ENCODE results near the gene WDR5. TPM values are rescaled to one million over a fixed set of nuclear protein-coding genes. Genes with fewer than 3 reads are reported as not detected.
A peak's percentile ranks its signal among the peaks of the same experiment; 100 is the strongest.

Gene WDR5
- total and polyA plus RNA-seq, 9 of the 15 experiments (the other 6 are each of a cell fraction or from before 2014, with no cell fraction given), result 3.0 to 56.8 (median 38.6) TPM

- TF ChIP-seq, protein P1, sequence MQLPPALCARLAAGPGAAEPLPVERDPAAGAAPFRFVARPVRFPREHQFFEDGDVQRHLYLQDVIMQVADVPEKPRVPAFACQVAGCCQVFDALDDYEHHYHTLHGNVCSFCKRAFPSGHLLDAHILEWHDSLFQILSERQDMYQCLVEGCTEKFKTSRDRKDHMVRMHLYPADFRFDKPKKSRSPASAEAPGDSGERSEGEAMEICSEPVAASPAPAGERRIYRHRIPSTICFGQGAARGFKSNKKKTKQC (CRISPR knock-in tag; IDR thresholded peaks at IDR 0.05), result peak; percentile 57; the same call in 1 of the 2 replicates
Observed at GRCh38 chr9:134175808-134176598, 40.1 kb downstream of the WDR5 start (continued).

- ATAC-seq, result no peak
- POLR2A ChIA-PET, result interaction anchor here (0.6 to 0.8 kb wide), 3 partner anchors 10 to 143 kb away, joined by 3 read pairs; no protein-coding TSS in a partner anchor
- WGBS (ENCODE audit: insufficient coverage, low coverage, missing lambda C conversion rate), result 0% methylated on average over 3 of the region's 6 CpGs
- Histone ChIP-seq H3K9me1 (ENCODE audit: control insufficient read depth, insufficient read depth, low read length) (no peaks in the 10 kb centered on the region), H3K79me2 (ENCODE audit: control insufficient read depth, insufficient read depth, low read length) (no peaks in the 10 kb centered on the region), H3K9me3 (replicated peaks; ENCODE audit: control insufficient read depth, insufficient read depth, low read depth, low read length) (no peaks in the 10 kb centered on the region), H2AFZ (ENCODE audit: low read depth, low read length) (peak overlapping the region; percentile 65), H3K4me2 (ENCODE audit: insufficient read depth, low read length) (no peak overlapping the region; the same call in 1 of the 2 replicates), H4K20me1 (replicated peaks; ENCODE audit: control insufficient read depth, insufficient read depth, low read length) (no peaks in the 10 kb centered on the region; the same call in 1 of the 2 replicates), H3K27ac (ENCODE audit: extremely low read depth, low read depth, low read length) (no peak overlapping the region), H3K36me3 (ENCODE audit: control insufficient read depth, insufficient read depth, low read length) (no peaks in the 10 kb centered on the region), H3K4me1 (replicated peaks in 1 of 2; ENCODE audit: control insufficient read depth in 2 of 2, insufficient read depth in 2 of 2, low read length in 2 of 2) (peaks cover 2 to 49% of the 10 kb centered on the region in 2 experiments; a peak in 3 of 5 replicates), H3K27me3 (ENCODE audit: control insufficient read depth in 2 of 2, insufficient read depth in 2 of 2, low read length in 2 of 2) (peaks cover 37 to 84% of the 10 kb centered on the region in 2 experiments; a peak in 4 of 5 replicates), H3K9ac (ENCODE audit: insufficient read depth in 1 of 2, low read depth in 2 of 2, low read length in 2 of 2) (peak overlapping the region in 1 of 2 experiments; percentile 79; a peak in 2 of 4 replicates), H3K4me3 (no peak overlapping the region)
- intact Hi-C loops (cut with micrococcal nuclease), result loop anchor here (10.0 kb wide), 1 partner anchor 148 kb away; the partner anchor contains the start of gene RXRA
- no TSS peak for BruUV-seq (replicated peaks)
- in situ Hi-C loops (cut with MboI), result no loop called here
- DNase-seq (ENCODE audit: extremely low read depth in 1 of 4, low spot score in 3 of 4), result no peak
- CTCF ChIA-PET (ENCODE audit: low intra/inter-chr PET ratio), result no interaction called here
- no peak for FAIRE-seq
- TF ChIP-seq, protein P2, sequence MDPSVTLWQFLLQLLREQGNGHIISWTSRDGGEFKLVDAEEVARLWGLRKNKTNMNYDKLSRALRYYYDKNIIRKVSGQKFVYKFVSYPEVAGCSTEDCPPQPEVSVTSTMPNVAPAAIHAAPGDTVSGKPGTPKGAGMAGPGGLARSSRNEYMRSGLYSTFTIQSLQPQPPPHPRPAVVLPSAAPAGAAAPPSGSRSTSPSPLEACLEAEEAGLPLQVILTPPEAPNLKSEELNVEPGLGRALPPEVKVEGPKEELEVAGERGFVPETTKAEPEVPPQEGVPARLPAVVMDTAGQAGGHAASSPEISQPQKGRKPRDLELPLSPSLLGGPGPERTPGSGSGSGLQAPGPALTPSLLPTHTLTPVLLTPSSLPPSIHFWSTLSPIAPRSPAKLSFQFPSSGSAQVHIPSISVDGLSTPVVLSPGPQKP (CRISPR knock-in tag; IDR thresholded peaks at IDR 0.05), result no peak
- no peak for TF ChIP-seq E2F8 (IDR thresholded peaks at IDR 0.05; ENCODE audit: low read depth, partially characterized antibody)
Observed at GRCh38 chr9:134176599-134176968, 40.7 kb downstream of the WDR5 start.

All from K562 (cell line).